Esophagus squamous epithelium (tissue), 5 donors: ENCODE data around the gene SLC25A34. TPM values are rescaled to one million over a fixed set of nuclear protein-coding genes. Genes with fewer than 3 reads are reported as not detected.

Source experiments
- DNase-seq: peaks from one replicate; lab custom pipeline; 2025; lab: John Stamatoyannopoulos, UW
- H3K27ac ChIP-seq, 4 donors: fragments of 200-600 bp; sonication (generic); one replicate each; pipeline ENCODE4 v1.5.1; 2016 to 2019; ENCODE audit warnings: mild to moderate bottlenecking in 1 of 4
- H3K27me3 ChIP-seq, 4 donors: fragments of 200-600 bp; sonication (generic); 1 replicate in 3 of 4; 2 replicates in 1 of 4; pipeline versions ENCODE4 v1.5.1 to v1.6.0; 2017 to 2021; ENCODE audit warnings: antibody characterized with exemption in 1 of 4
- H3K36me3 ChIP-seq, 3 donors: fragments of 200-600 bp; sonication (generic); one replicate each; pipeline ENCODE4 v1.5.1; 2016 to 2019
- H3K4me1 ChIP-seq, 3 donors: fragments of 200-600 bp; sonication (generic); one replicate each; pipeline ENCODE4 v1.5.1; 2017 to 2019
- H3K4me3 ChIP-seq, 4 donors: fragments of 200-600 bp; sonication (generic); 1 replicate in 3 of 4; 2 replicates in 1 of 4; pipeline ENCODE4 v1.5.1; 2016 to 2019; ENCODE audit warnings: mild to moderate bottlenecking in 2 of 4, moderate library complexity in 1 of 4
- H3K9me3 ChIP-seq, 3 donors: fragments of 200-600 bp; sonication (generic); one replicate each; pipeline ENCODE4 v1.5.1; 2016 to 2019
- CTCF ChIP-seq, 6 experiments: fragments of 450-650 bp in 4 of 6; fragments of 200-600 bp in 2 of 6; sonication (generic) in 2 of 6; IDR thresholded peaks; one replicate each; pipeline ENCODE4 v1.5.1; 2016 to 2019; ENCODE audit warnings: antibody characterized with exemption in 6 of 6, mild to moderate bottlenecking in 4 of 6, moderate library complexity in 4 of 6
- POLR2A ChIP-seq, 4 donors: fragments of 450-650 bp; IDR thresholded peaks; one replicate each; pipeline ENCODE4 v1.6.1; 2017; ENCODE audit warnings: antibody characterized with exemption in 4 of 4, mild to moderate bottlenecking in 4 of 4, moderate library complexity in 3 of 4
- WGBS, 2 donors: methylation state at CpG; one replicate each; pipeline ENCODE4 v1.1.5; 2018; 5-methylcytosine and 5-hydroxymethylcytosine counted together
- intact Hi-C: fragments of 100-400 bp; cut with DNase I; formaldehyde crosslinking; loops from one replicate; pipeline ENCODE4 v1.15.0; 2022
- total RNA-seq, 4 donors: library from RNA; depleted of rRNA; stranded (reverse); fragments of >200 nt; gene quantifications; one replicate each; pipeline ENCODE4 v1.1.0, GENCODE V29; 2016
- donor health status: DM: yes; HTN: yes; CAD: no.

Gene SLC25A34
- total RNA-seq, 4 donors from 2014 or later, result 0.44 to 1.1 (median 0.83) TPM

- Histone ChIP-seq H3K4me1 (peaks cover 30 to 79% (median 32%) of the 10 kb centered on the region in 3 donors), H3K27me3 (no peaks in the 10 kb centered on the region), H3K27ac (peak overlapping the region in 3 of 4 donors; percentile 14 to 93 (median 78)), H3K4me3 (no peak overlapping the region), H3K9me3 (no peaks in the 10 kb centered on the region), H3K36me3 (peaks cover 0 to 17% (median 0%) of the 10 kb centered on the region in 3 donors)
- DNase-seq, result no peak
- 85 to 89% methylated on average over 11 of the region's 11 CpGs for WGBS, 2 donors
- intact Hi-C loops, result no loop called here
- no peak for TF ChIP-seq POLR2A (IDR thresholded peaks at IDR 0.05)
- TF ChIP-seq CTCF (IDR thresholded peaks at IDR 0.05), result no peak
These were observed 30.9 kb upstream of the SLC25A34 start for GRCh38 chr1:15705184-15705566.

- intact Hi-C loops, result no loop called here
These were observed 29.3 kb upstream of the SLC25A34 start for GRCh38 chr1:15706751-15707150.

GRCh38 chr1:15707239-15707925 is 28.7 kb upstream of the SLC25A34 start:
- 66 to 85% methylated on average over 6 to 7 of the region's 8 CpGs for WGBS, 2 donors
- intact Hi-C loops, result no loop called here
- no peak overlapping the region for H3K27ac ChIP-seq

More at GRCh38 chr1:15706751-15707150, 29.3 kb upstream of the SLC25A34 start:
- H3K4me1 ChIP-seq, result peaks cover 26 to 67% (median 26%) of the 10 kb centered on the region in 3 donors
- H3K27ac ChIP-seq, result no peak overlapping the region
- TF ChIP-seq POLR2A (IDR thresholded peaks at IDR 0.05) (no peak), CTCF (IDR thresholded peaks at IDR 0.05) (no peak)
- no peaks in the 10 kb centered on the region for H3K27me3 ChIP-seq
- peaks cover 0 to 17% (median 0%) of the 10 kb centered on the region in 3 donors for H3K36me3 ChIP-seq
- WGBS, 2 donors, result 76 to 89% methylated on average over 6 to 7 of the region's 7 CpGs
- no peak overlapping the region for H3K4me3 ChIP-seq
- DNase-seq, result no peak
- H3K9me3 ChIP-seq, result no peaks in the 10 kb centered on the region

GRCh38 chr1:15708486-15709137 is 27.4 kb upstream of the SLC25A34 start:
- Histone ChIP-seq H3K27me3 (no peaks in the 10 kb centered on the region), H3K4me1 (peaks cover 13 to 49% (median 17%) of the 10 kb centered on the region in 3 donors), H3K9me3 (no peaks in the 10 kb centered on the region), H3K27ac (no peak overlapping the region), H3K4me3 (no peak overlapping the region), H3K36me3 (peaks cover 0 to 17% (median 0%) of the 10 kb centered on the region in 3 donors)
- WGBS, 2 donors, result 79 to 92% methylated on average over 15 of the region's 15 CpGs
- DNase-seq, result no peak
- intact Hi-C loops, result no loop called here
- TF ChIP-seq POLR2A (IDR thresholded peaks at IDR 0.05) (no peak), CTCF (IDR thresholded peaks at IDR 0.05) (no peak)

More at GRCh38 chr1:15707239-15707925, 28.7 kb upstream of the SLC25A34 start:
- TF ChIP-seq POLR2A (IDR thresholded peaks at IDR 0.05) (no peak), CTCF (IDR thresholded peaks at IDR 0.05) (no peak)
- Histone ChIP-seq H3K4me3 (no peak overlapping the region), H3K4me1 (peaks cover 22 to 61% (median 26%) of the 10 kb centered on the region in 3 donors), H3K36me3 (peaks cover 0 to 17% (median 0%) of the 10 kb centered on the region in 3 donors), H3K27me3 (no peaks in the 10 kb centered on the region), H3K9me3 (no peaks in the 10 kb centered on the region)
- DNase-seq, result no peak

GRCh38 chr1:15709226-15709625 is 26.8 kb upstream of the SLC25A34 start:
- Histone ChIP-seq H3K27me3 (no peaks in the 10 kb centered on the region), H3K27ac (no peak overlapping the region), H3K9me3 (no peaks in the 10 kb centered on the region), H3K36me3 (peaks cover 0 to 17% (median 0%) of the 10 kb centered on the region in 3 donors), H3K4me3 (no peak overlapping the region), H3K4me1 (peaks cover 7 to 48% (median 17%) of the 10 kb centered on the region in 3 donors)
- no peak for DNase-seq
- intact Hi-C loops, result no loop called here
- WGBS, 2 donors, result 86 to 90% methylated on average over 4 of the region's 4 CpGs
- TF ChIP-seq CTCF (IDR thresholded peaks at IDR 0.05) (no peak), POLR2A (IDR thresholded peaks at IDR 0.05) (no peak)
